Fibroblast of pulmonary artery (primary cell): ENCODE measurements around the gene PIK3R5.
"Not testable (repeated sequence)": the region's sequence is repeated elsewhere in the genome, so short reads cannot be mapped to it uniquely, and the experiment has no call there.

ENCODE experiments used
- DNase-seq: peaks from one replicate; pipeline ENCODE4 v3.0.0-alpha.2; 2010; ENCODE audit warnings: low read depth
- H3K4me3 ChIP-seq: replicated peaks from 2 replicates; pipeline ENCODE4 v1.5.1; 2011; ENCODE audit warnings: low read depth, mild to moderate bottlenecking, control low read depth, low read length, moderate library complexity
- CTCF ChIP-seq: IDR thresholded peaks from 2 replicates; pipeline ENCODE4 v1.5.1; 2011; ENCODE audit warnings: mild to moderate bottlenecking, control low read depth, low read length, inconsistent platforms; ENCODE audit errors: missing control alignments

The PIK3R5 gene

GRCh38 chr17:8887834-8888703, 77.4 kb downstream of the PIK3R5 start:
- peak; percentile 38 for TF ChIP-seq CTCF
- peak; percentile 31 for DNase-seq
- H3K4me3 ChIP-seq = no peak overlapping the region

- no peak for TF ChIP-seq CTCF
- H3K4me3 ChIP-seq = no peak overlapping the region
- DNase-seq = no peak
These were observed 78.2 kb downstream of the PIK3R5 start for GRCh38 chr17:8887301-8887700.

GRCh38 chr17:8885967-8886684, 79.4 kb downstream of the PIK3R5 start:
- no peak for DNase-seq
- H3K4me3 ChIP-seq = no peak overlapping the region

GRCh38 chr17:8885163-8885966, 80.1 kb downstream of the PIK3R5 start:
- DNase-seq = not testable (repeated sequence)

More at GRCh38 chr17:8885967-8886684, 79.4 kb downstream of the PIK3R5 start:
- no peak for TF ChIP-seq CTCF

GRCh38 chr17:8884336-8884990, 81.0 kb downstream of the PIK3R5 start:
- no peak for DNase-seq
- no peak for TF ChIP-seq CTCF

More at GRCh38 chr17:8885163-8885966, 80.1 kb downstream of the PIK3R5 start:
- not testable (repeated sequence) for H3K4me3 ChIP-seq

GRCh38 chr17:8883353-8883752, 82.2 kb downstream of the PIK3R5 start:
- no peak for DNase-seq
- H3K4me3 ChIP-seq = no peak overlapping the region
- TF ChIP-seq CTCF = no peak

More at GRCh38 chr17:8884336-8884990, 81.0 kb downstream of the PIK3R5 start:
- no peak overlapping the region for H3K4me3 ChIP-seq
